GM12878 (cell line): Measurements from ENCODE around the gene SNRPA. TPM values are rescaled to one million over a fixed set of nuclear protein-coding genes. Genes with fewer than 3 reads are reported as not detected.

Experiments
- ATAC-seq: fragments of 200-7000 bp; cut with Tn5 transposase; 3 replicates; pipeline ENCODE4 v1.9.1; 2020; ENCODE audit warnings: mild to moderate bottlenecking, moderate library complexity
- BruUV-seq: library from RNA; stranded (reverse); fragments of 400-500 nt; replicated peaks from 2 replicates; lab custom pipeline; 2021; lab: Mats Ljungman, UMichigan
- CTCF ChIA-PET: fragments of 300-600 bp; sonication (Branson Sonifier 250); formaldehyde crosslinking; extraction: SDS; loops from one replicate; lab custom pipeline; 2021; ENCODE audit warnings: inconsistent platforms; lab: Yijun Ruan, JAX
- POLR2A ChIA-PET: fragments of 350-600 bp; formaldehyde crosslinking; extraction: SDS; loops from one replicate; lab custom pipeline; 2021; ENCODE audit warnings: inconsistent platforms; lab: Charles Lee
- RAD21 ChIA-PET: fragments of 300-600 bp; sonication (Branson Sonifier 250); formaldehyde crosslinking; loops from one replicate; lab custom pipeline; 2023; ENCODE audit warnings: antibody characterized with exemption; ENCODE audit not compliant: unreplicated experiment; lab: Charles Lee
- SMC1A ChIA-PET: fragments of 300-600 bp; sonication (Branson Sonifier 250); formaldehyde crosslinking; loops from one replicate; lab custom pipeline; 2023; ENCODE audit not compliant: unreplicated experiment, uncharacterized antibody; lab: Charles Lee
- DNase-seq: peaks from one replicate; pipeline ENCODE4 v3.0.0-alpha.2; 2011; ENCODE audit warnings: low read depth, low spot score
- FAIRE-seq: peaks from 3 replicates; lab custom pipeline; 2011; peaks lifted over from hg19 to GRCh38; lab: Jason Lieb, UNC
- H2AFZ ChIP-seq: 2 replicates; pipeline ENCODE4 v1.6.0; 2011; ENCODE audit warnings: low read depth, low read length, control low read depth; ENCODE audit not compliant: control insufficient read depth
- H3K27ac ChIP-seq: 2 replicates; pipeline ENCODE4 v1.5.1; 2011; ENCODE audit warnings: control low read depth; ENCODE audit not compliant: control insufficient read depth, insufficient read depth
- H3K27me3 ChIP-seq, 2 experiments: replicated peaks in 1 of 2; 2 replicates each; pipeline versions ENCODE4 v1.6.0 to v1.6.1; 2011; ENCODE audit warnings: low read length in 1 of 2; ENCODE audit not compliant: control insufficient read depth in 2 of 2, insufficient read depth in 2 of 2
- H3K36me3 ChIP-seq, 2 experiments: 2 replicates each; pipeline ENCODE4 v1.5.1; 2011; ENCODE audit warnings: low read length in 1 of 2; ENCODE audit not compliant: control insufficient read depth in 2 of 2, insufficient read depth in 2 of 2
- H3K4me1 ChIP-seq: 2 replicates; pipeline ENCODE4 v1.6.1; 2011; ENCODE audit warnings: mild to moderate bottlenecking, low read length, moderate library complexity, mixed read lengths; ENCODE audit not compliant: control insufficient read depth, insufficient read depth
- H3K4me2 ChIP-seq: 2 replicates; pipeline ENCODE4 v1.6.0; 2011; ENCODE audit warnings: control low read depth; ENCODE audit not compliant: control insufficient read depth, insufficient read depth
- H3K4me3 ChIP-seq: fragments of 200-600 bp; sonication (generic); 2 replicates; pipeline ENCODE4 v1.5.1; 2016
- H3K79me2 ChIP-seq: 2 replicates; pipeline ENCODE4 v1.6.0; 2011; ENCODE audit warnings: low read length; ENCODE audit not compliant: control insufficient read depth, insufficient read depth
- H3K9ac ChIP-seq: 2 replicates; pipeline ENCODE4 v1.8.0; 2011; ENCODE audit warnings: low read length, control low read depth, mixed read lengths; ENCODE audit not compliant: control insufficient read depth, insufficient read depth
- H3K9me3 ChIP-seq: replicated peaks from 3 replicates; pipeline ENCODE4 v1.5.1; 2011; ENCODE audit warnings: mild to moderate bottlenecking, low read length; ENCODE audit not compliant: control insufficient read depth, insufficient read depth
- H4K20me1 ChIP-seq: 2 replicates; pipeline ENCODE4 v1.6.0; 2011; ENCODE audit not compliant: control insufficient read depth, insufficient read depth
- BCL11A ChIP-seq: IDR thresholded peaks from 2 replicates; pipeline ENCODE4 v1.6.1; 2011; ENCODE audit warnings: low read depth, low read length
- BHLHE40 ChIP-seq, 2 experiments: fragments of 450-650 bp in 1 of 2; IDR thresholded peaks; 2 replicates each; pipeline ENCODE4 v1.6.1; 2011 to 2017; ENCODE audit warnings: low read depth in 2 of 2, borderline replicate concordance in 1 of 2, improper control_type of control experiment in 1 of 2, low read length in 1 of 2, mild to moderate bottlenecking in 1 of 2
- EP300 ChIP-seq, 2 experiments: fragments of 150-350 bp in 1 of 2; IDR thresholded peaks; 2 replicates each; pipeline ENCODE4 v1.6.1; 2011 to 2012; ENCODE audit warnings: low read depth in 2 of 2, low read length in 2 of 2, borderline replicate concordance in 1 of 2, improper control_type of control experiment in 1 of 2, inconsistent platforms in 1 of 2; ENCODE audit not compliant: control insufficient read depth in 1 of 2
- EZH2 ChIP-seq: IDR thresholded peaks from 2 replicates; pipeline ENCODE4 v1.6.1; 2012; ENCODE audit warnings: low read depth, mild to moderate bottlenecking, control low read depth, inconsistent platforms, low read length, borderline replicate concordance; ENCODE audit not compliant: control insufficient read depth
- GABPA ChIP-seq: IDR thresholded peaks from 2 replicates; pipeline ENCODE4 v1.6.1; 2014; ENCODE audit warnings: antibody characterized with exemption, low read depth, mild to moderate bottlenecking, inconsistent platforms
- HSF1 ChIP-seq: fragments of 150-350 bp; IDR thresholded peaks from 2 replicates; pipeline ENCODE4 v1.6.1; 2014; ENCODE audit warnings: mild to moderate bottlenecking, low read depth, low read length
- MEF2A ChIP-seq: IDR thresholded peaks from 2 replicates; pipeline ENCODE4 v1.6.1; 2011; ENCODE audit warnings: low read depth, mild to moderate bottlenecking, low read length, moderate library complexity; ENCODE audit not compliant: insufficient read depth
- MTA2 ChIP-seq: fragments of 450-650 bp; IDR thresholded peaks from 2 replicates; pipeline ENCODE4 v1.6.1; 2016; ENCODE audit warnings: low read depth, mild to moderate bottlenecking, moderate library complexity
- PML ChIP-seq: IDR thresholded peaks from 2 replicates; pipeline ENCODE4 v1.6.1; 2012; ENCODE audit warnings: low read length, inconsistent platforms
- RAD51 ChIP-seq: fragments of 450-650 bp; IDR thresholded peaks from 2 replicates; pipeline ENCODE4 v1.6.1; 2016; ENCODE audit warnings: moderate library complexity, mild to moderate bottlenecking, inconsistent platforms
- RELA ChIP-seq: fragments of 450-650 bp; IDR thresholded peaks from 2 replicates; pipeline ENCODE4 v1.8.0; 2014; ENCODE audit warnings: borderline replicate concordance; ENCODE audit not compliant: partially characterized antibody
- TAF1 ChIP-seq: IDR thresholded peaks from 2 replicates; pipeline ENCODE4 v1.6.1; 2011; ENCODE audit warnings: mild to moderate bottlenecking, low read depth, low read length, borderline replicate concordance
- TCF7 ChIP-seq: IDR thresholded peaks from 2 replicates; pipeline ENCODE4 v1.6.1; 2014; ENCODE audit warnings: antibody characterized with exemption, borderline replicate concordance
- ZBTB11 ChIP-seq: fragments of 450-650 bp; formaldehyde crosslinking; IDR thresholded peaks from 2 replicates; pipeline ENCODE4 v1.5.0; 2022; ENCODE audit warnings: mild to moderate bottlenecking, missing genetic modification characterization
- ZNF207 ChIP-seq: fragments of 450-650 bp; IDR thresholded peaks from 2 replicates; pipeline ENCODE4 v1.6.1; 2014; ENCODE audit warnings: antibody characterized with exemption, mild to moderate bottlenecking, borderline replicate concordance
- WGBS: methylation state at CpG from one replicate; pipeline ENCODE4 v1.1.6; 2016; ENCODE audit warnings: low lambda C conversion rate; ENCODE audit not compliant: insufficient replicate concordance, insufficient coverage; ENCODE audit errors: missing lambda C conversion rate; 5-methylcytosine and 5-hydroxymethylcytosine counted together
- in situ Hi-C: fragments of 300-500 bp; cut with MboI; formaldehyde crosslinking; loops from 9 replicates; pipeline ENCODE4 v1.14.3; 2018; ENCODE audit warnings: mixed read lengths
- intact Hi-C: fragments of 100-400 bp; cut with micrococcal nuclease; formaldehyde crosslinking; loops from one replicate; pipeline ENCODE4 v1.14.2; 2022; ENCODE audit not compliant: unreplicated experiment
- polyA plus RNA-seq, 11 experiments: library from polyadenylated mRNA; depleted of rRNA in 4 of 11; unstranded in 6 of 11; stranded (reverse) in 5 of 11; fragments of >200 nt; fragmentation: Nextera tagmentation in 4 of 11; fragmentation: Illumina TruSeq in 1 of 11; extraction: Ambion mirVana in 4 of 11; extraction: Trizol in 1 of 11; gene quantifications; 1 replicate in 1 of 11; 2 replicates in 10 of 11; pipeline versions ENCODE4 v1.2.1 to v1.2.3, GENCODE V29; 2011 to 2016; ENCODE audit warnings: inconsistent platforms in 2 of 11, missing spikeins in 2 of 11, low read depth in 1 of 11
- total RNA-seq, 4 experiments: library from RNA; depleted of rRNA in 3 of 4; stranded (reverse); fragments of >200 nt in 3 of 4; fragmentation: Illumina TruSeq in 1 of 4; extraction: Trizol in 1 of 4; gene quantifications; 2 replicates each; pipeline versions ENCODE4 v1.2.1 to v1.2.3, GENCODE V29; 2013 to 2021

SNRPA gene
- total and polyA plus RNA-seq, 10 of the 15 experiments (the other 5 are each of a cell fraction or from before 2014, with no cell fraction given) = 14.8 to 299 (median 202) TPM

GRCh38 chr19:40786060-40787037 lies 35.3 kb downstream of the SNRPA start:
- H3K4me3 ChIP-seq = no peak overlapping the region
- no peaks in the 10 kb centered on the region for H4K20me1 ChIP-seq
- no peak overlapping the region for H3K27ac ChIP-seq
- H3K9ac ChIP-seq = no peak overlapping the region
- ChIA-PET CTCF (interaction anchor here (1.5 kb wide), 1 partner anchor 8 kb away, joined by 5 read pairs; the partner anchor contains the start of gene RAB4B), RAD21 (interaction anchor here (1.0 kb wide), 1 partner anchor 9 kb away, joined by 4 read pairs; the partner anchor contains the start of gene RAB4B), POLR2A (interaction anchor here (1.8 kb wide), 1 partner anchor 8 kb away, joined by 10 read pairs; the partner anchor contains the start of gene RAB4B), SMC1A (no interaction called here)
- 96% methylated on average over 24 of the region's 25 CpGs for WGBS
- H3K27me3 ChIP-seq = no peaks in the 10 kb centered on the region
- ATAC-seq (no peak), DNase-seq (no peak), FAIRE-seq (no peak)
- H3K79me2 ChIP-seq = no peaks in the 10 kb centered on the region
- no peaks in the 10 kb centered on the region for H3K9me3 ChIP-seq
- H3K4me2 ChIP-seq = no peak overlapping the region
- no peaks in the 10 kb centered on the region for H3K36me3 ChIP-seq
- in situ Hi-C loops = no loop called here
- intact Hi-C loops = no loop called here
- peaks cover 1% of the 10 kb centered on the region; the same call in 1 of the 2 replicates for H3K4me1 ChIP-seq
- BruUV-seq = no TSS peak
- no peak overlapping the region for H2AFZ ChIP-seq
- TF ChIP-seq MEF2A (no peak), EP300 (IDR thresholded peaks at IDR 0.05; ENCODE audit: borderline replicate concordance in 1 of 2, control insufficient read depth in 1 of 2, low read depth in 2 of 2, low read length in 2 of 2) (no peak), BHLHE40 (IDR thresholded peaks at IDR 0.05; ENCODE audit: borderline replicate concordance in 1 of 2, low read depth in 2 of 2, low read length in 1 of 2) (no peak), TAF1 (no peak), RELA (no peak), HSF1 (no peak), TCF7 (no peak), RAD51 (no peak), ZBTB11 (no peak), GABPA (no peak), EZH2 (no peak), BCL11A (no peak), MTA2 (no peak), ZNF207 (no peak), PML (no peak)
